ENCODE data around the gene MAPK6. TPM values are rescaled to one million over a fixed set of nuclear protein-coding genes. Genes with fewer than 3 reads are reported as not detected.
"Not testable (repeated sequence)": the region's sequence is repeated elsewhere in the genome, so short reads cannot be mapped to it uniquely, and the experiment has no call there.

The MAPK6 gene
- total RNA-seq, 2 donors from 2014 or later, result 80.2 to 81.6 TPM

DNA sequence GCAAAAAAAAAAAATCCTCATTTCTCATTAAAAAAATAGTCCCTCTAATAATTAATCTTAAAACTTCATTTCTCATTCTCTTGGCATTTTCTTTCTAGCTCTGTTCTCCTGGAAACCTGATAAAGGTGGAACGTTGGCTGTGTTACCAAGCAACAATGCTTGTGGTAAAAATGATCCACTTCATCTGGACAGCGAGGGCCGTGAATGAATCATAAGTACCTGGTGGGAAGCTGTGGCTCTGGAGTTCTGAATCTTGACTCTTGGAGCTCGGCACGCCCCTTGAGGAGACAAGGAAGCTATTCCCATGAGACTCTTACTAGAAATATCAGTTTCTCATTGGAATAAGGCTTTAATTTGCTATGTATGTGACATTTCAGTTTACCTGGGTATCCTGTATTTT lies 61.0 kb downstream of the MAPK6 start:
- TF ChIP-seq, protein P1, sequence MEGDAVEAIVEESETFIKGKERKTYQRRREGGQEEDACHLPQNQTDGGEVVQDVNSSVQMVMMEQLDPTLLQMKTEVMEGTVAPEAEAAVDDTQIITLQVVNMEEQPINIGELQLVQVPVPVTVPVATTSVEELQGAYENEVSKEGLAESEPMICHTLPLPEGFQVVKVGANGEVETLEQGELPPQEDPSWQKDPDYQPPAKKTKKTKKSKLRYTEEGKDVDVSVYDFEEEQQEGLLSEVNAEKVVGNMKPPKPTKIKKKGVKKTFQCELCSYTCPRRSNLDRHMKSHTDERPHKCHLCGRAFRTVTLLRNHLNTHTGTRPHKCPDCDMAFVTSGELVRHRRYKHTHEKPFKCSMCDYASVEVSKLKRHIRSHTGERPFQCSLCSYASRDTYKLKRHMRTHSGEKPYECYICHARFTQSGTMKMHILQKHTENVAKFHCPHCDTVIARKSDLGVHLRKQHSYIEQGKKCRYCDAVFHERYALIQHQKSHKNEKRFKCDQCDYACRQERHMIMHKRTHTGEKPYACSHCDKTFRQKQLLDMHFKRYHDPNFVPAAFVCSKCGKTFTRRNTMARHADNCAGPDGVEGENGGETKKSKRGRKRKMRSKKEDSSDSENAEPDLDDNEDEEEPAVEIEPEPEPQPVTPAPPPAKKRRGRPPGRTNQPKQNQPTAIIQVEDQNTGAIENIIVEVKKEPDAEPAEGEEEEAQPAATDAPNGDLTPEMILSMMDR (conservative IDR thresholded peaks at IDR 0.05), result no peak
- Histone ChIP-seq H3K9me3 (ENCODE audit: control insufficient read depth, low read length) (no peaks in the 10 kb centered on the region), H3K36me3 (ENCODE audit: control insufficient read depth, insufficient read depth, low read length) (no peaks in the 10 kb centered on the region), H3K27me3 (ENCODE audit: control insufficient read depth, insufficient read depth, low read length, poor library complexity, severe bottlenecking) (no peaks in the 10 kb centered on the region), H3K27ac (ENCODE audit: low read depth, low read length) (no peak overlapping the region), H3K4me1 (ENCODE audit: control insufficient read depth, insufficient read depth, low read length) (no peaks in the 10 kb centered on the region), H3K9ac (ENCODE audit: extremely low read depth, low read length, poor library complexity, severe bottlenecking) (no peak overlapping the region), H3K4me3 (ENCODE audit: low read length) (no peak overlapping the region)
- Mint-ChIP-seq H3K4me1 (peaks cover 2% of the 10 kb centered on the region), H3K27me3 (ENCODE audit: insufficient read depth) (no peaks in the 10 kb centered on the region), H3K4me3 (no peak overlapping the region), H3K9me3 (no peaks in the 10 kb centered on the region), H3K36me3 (ENCODE audit: low read depth) (no peaks in the 10 kb centered on the region), H3K27ac (no peak overlapping the region)
- no peak for DNase-seq
- WGBS, 2 experiments (ENCODE audit: insufficient coverage in 1 of 2, insufficient read length in 1 of 2), result 88 to 89% methylated on average over 3 to 5 of the region's 5 CpGs

DNA sequence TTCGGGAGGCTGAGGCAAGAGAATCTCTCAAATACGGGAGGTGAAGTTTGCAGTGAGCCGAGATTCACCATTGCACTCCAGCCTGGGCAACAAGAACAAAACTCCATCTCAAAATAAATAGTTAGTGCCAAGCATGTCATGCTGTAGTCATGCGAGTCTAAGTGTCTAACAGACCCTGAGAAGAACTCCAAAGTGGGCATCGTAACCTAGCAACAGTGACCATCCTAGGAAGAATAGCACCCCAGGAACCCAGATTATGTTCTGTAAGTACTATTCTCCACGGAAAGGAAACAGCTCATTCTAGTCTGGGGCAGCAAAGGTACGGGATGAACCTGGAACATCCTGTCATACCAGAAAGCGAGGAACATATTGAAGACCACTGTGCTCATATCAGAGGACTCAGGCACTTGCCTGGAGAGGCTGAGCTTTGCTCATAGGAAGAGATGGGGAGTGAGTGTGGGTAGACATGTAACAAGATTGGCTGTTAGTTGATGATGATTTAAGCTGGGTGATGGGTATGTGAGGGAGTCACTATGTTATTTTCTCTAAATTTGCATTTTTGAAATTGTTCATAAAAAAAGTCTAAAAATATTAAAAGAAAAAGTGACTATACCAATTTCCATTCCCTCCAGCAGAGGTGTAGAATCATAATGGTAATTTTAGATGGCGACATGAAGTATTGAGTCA lies 61.8 kb downstream of the MAPK6 start:
- H3K4me1 ChIP-seq (ENCODE audit: control insufficient read depth, insufficient read depth, low read length), result no peaks in the 10 kb centered on the region
- no peak overlapping the region for H3K27ac Mint-ChIP-seq
- H3K9ac ChIP-seq (ENCODE audit: extremely low read depth, low read length, poor library complexity, severe bottlenecking), result no peak overlapping the region
- H3K27ac ChIP-seq (ENCODE audit: low read depth, low read length), result no peak overlapping the region
- 89 to 90% methylated on average over 7 to 8 of the region's 9 CpGs for WGBS, 2 experiments (ENCODE audit: insufficient coverage in 1 of 2, insufficient read length in 1 of 2)
- no peaks in the 10 kb centered on the region for H3K9me3 ChIP-seq (ENCODE audit: control insufficient read depth, low read length)
- H3K4me3 ChIP-seq (ENCODE audit: low read length), result no peak overlapping the region
- no peaks in the 10 kb centered on the region for H3K36me3 Mint-ChIP-seq (ENCODE audit: low read depth)
- H3K9me3 Mint-ChIP-seq, result no peaks in the 10 kb centered on the region
- H3K27me3 ChIP-seq (ENCODE audit: control insufficient read depth, insufficient read depth, low read length, poor library complexity, severe bottlenecking), result no peaks in the 10 kb centered on the region
- no peaks in the 10 kb centered on the region for H3K27me3 Mint-ChIP-seq (ENCODE audit: insufficient read depth)
- H3K4me3 Mint-ChIP-seq, result no peak overlapping the region
- H3K4me1 Mint-ChIP-seq, result peaks cover 2% of the 10 kb centered on the region
- TF ChIP-seq, protein P1 (conservative IDR thresholded peaks at IDR 0.05), result no peak
- H3K36me3 ChIP-seq (ENCODE audit: control insufficient read depth, insufficient read depth, low read length), result no peaks in the 10 kb centered on the region
- no peak for DNase-seq

DNA sequence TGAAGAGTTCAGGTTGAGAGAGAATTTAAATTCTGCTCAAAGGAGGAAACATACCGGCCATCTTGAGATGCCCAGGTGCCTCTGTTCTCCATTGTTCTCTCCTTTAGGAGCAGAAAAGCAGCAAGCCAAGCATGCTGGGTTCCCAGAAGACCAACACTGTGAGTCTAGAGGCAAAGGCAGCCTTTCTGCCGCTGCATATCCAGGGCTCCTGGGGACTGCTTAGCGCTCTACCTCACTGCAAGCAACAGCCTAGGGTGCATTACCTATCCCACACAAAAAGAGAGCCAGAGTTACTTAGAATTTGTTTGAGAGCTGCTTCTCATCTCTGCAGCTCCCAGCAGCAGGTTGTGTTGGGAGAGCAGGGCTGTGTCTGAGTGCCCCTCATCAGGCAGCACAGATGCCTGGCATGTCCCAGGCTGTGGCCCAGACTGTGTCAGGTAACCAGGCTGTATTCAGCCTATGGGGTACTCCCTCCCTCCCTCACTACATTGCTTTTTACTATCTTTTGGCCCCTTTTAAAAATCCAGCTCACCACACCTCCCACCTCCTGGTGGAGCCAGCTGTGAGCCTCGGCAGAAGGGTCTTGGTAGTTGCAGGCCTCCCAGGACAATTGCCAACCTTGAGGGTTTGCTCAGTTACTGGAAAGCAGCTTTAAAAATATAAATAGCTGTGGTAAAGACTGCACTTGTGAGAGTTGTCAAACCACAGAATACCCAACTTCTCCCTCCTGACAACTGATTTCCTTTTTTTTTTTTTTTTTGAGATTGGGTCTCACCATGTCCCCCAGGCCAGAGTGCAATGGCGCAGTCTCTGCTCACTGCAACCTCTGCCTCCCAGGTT lies 63.4 kb downstream of the MAPK6 start:
- no peak for DNase-seq
- TF ChIP-seq, protein P1 (conservative IDR thresholded peaks at IDR 0.05), result no peak
- H3K27ac ChIP-seq (ENCODE audit: low read depth, low read length), result no peak overlapping the region
- H3K27me3 Mint-ChIP-seq (ENCODE audit: insufficient read depth), result no peaks in the 10 kb centered on the region
- no peaks in the 10 kb centered on the region for H3K27me3 ChIP-seq (ENCODE audit: control insufficient read depth, insufficient read depth, low read length, poor library complexity, severe bottlenecking)
- 86 to 92% methylated on average over 2 to 5 of the region's 5 CpGs for WGBS, 2 experiments (ENCODE audit: insufficient coverage in 1 of 2, insufficient read length in 1 of 2)
- no peak overlapping the region for H3K27ac Mint-ChIP-seq
- no peaks in the 10 kb centered on the region for H3K9me3 Mint-ChIP-seq
- no peaks in the 10 kb centered on the region for H3K4me1 ChIP-seq (ENCODE audit: control insufficient read depth, insufficient read depth, low read length)
- no peaks in the 10 kb centered on the region for H3K36me3 Mint-ChIP-seq (ENCODE audit: low read depth)
- H3K9ac ChIP-seq (ENCODE audit: extremely low read depth, low read length, poor library complexity, severe bottlenecking), result no peak overlapping the region
- peaks cover 11% of the 10 kb centered on the region for H3K9me3 ChIP-seq (ENCODE audit: control insufficient read depth, low read length)
- no peaks in the 10 kb centered on the region for H3K36me3 ChIP-seq (ENCODE audit: control insufficient read depth, insufficient read depth, low read length)
- no peak overlapping the region for H3K4me3 Mint-ChIP-seq
- peaks cover 2% of the 10 kb centered on the region for H3K4me1 Mint-ChIP-seq
- H3K4me3 ChIP-seq (ENCODE audit: low read length), result no peak overlapping the region

DNA sequence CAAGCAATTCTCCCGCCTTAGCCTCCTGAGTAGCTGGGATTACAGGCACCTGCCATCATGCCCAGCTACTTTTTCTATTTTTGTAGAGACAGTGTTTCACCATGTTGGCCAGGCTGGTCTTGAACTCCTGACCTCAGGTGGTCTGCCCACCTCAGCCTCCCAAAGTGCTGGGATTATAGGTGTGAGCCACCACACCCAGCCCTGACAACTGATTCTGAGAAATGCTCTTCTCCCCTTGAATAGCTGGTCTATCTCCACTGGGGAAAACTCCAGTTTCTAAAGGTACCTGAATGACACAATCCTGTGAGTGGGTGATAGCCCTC lies 64.0 kb downstream of the MAPK6 start:
- H3K27me3 ChIP-seq (ENCODE audit: control insufficient read depth, insufficient read depth, low read length, poor library complexity, severe bottlenecking); DNase-seq; H3K9me3 Mint-ChIP-seq; H3K4me3 Mint-ChIP-seq; H3K27me3 Mint-ChIP-seq (ENCODE audit: insufficient read depth); H3K4me1 Mint-ChIP-seq; H3K36me3 ChIP-seq (ENCODE audit: control insufficient read depth, insufficient read depth, low read length); H3K27ac Mint-ChIP-seq; H3K9ac ChIP-seq (ENCODE audit: extremely low read depth, low read length, poor library complexity, severe bottlenecking); H3K4me3 ChIP-seq (ENCODE audit: low read length); H3K27ac ChIP-seq (ENCODE audit: low read depth, low read length); H3K36me3 Mint-ChIP-seq (ENCODE audit: low read depth); H3K4me1 ChIP-seq (ENCODE audit: control insufficient read depth, insufficient read depth, low read length): not testable (repeated sequence)
- 97 to 100% methylated on average over 1 of the region's 1 CpG for WGBS, 2 experiments (ENCODE audit: insufficient coverage in 1 of 2, insufficient read length in 1 of 2)
- H3K9me3 ChIP-seq (ENCODE audit: control insufficient read depth, low read length), result peaks cover 11% of the 10 kb centered on the region
